Psoas muscle (tissue), 8 donors: ENCODE results near the gene ARID4B. TPM values are rescaled to one million over a fixed set of nuclear protein-coding genes. Genes with fewer than 3 reads are reported as not detected.

Source experiments
- ATAC-seq, 4 donors: fragments of 200-7000 bp; cut with Tn5 transposase; one replicate each; pipeline ENCODE4 v1.9.1; 2020; ENCODE audit warnings: moderate library complexity in 3 of 4, mild to moderate bottlenecking in 2 of 4
- DNase-seq, 2 donors: peaks; one replicate each; pipeline ENCODE4 v3.0.0-alpha.2; 2020
- H3K27ac ChIP-seq: fragments of 200-600 bp; one replicate; pipeline ENCODE4 v1.8.0; 2022
- H3K27me3 ChIP-seq, 3 donors: fragments of 200-600 bp in 1 of 3; one replicate each; pipeline versions ENCODE4 v1.6.1 to v1.8.0; 2013 to 2022; ENCODE audit warnings: low read length in 2 of 3, mild to moderate bottlenecking in 2 of 3, moderate library complexity in 1 of 3; ENCODE audit not compliant: insufficient read depth in 3 of 3
- H3K36me3 ChIP-seq, 2 donors: fragments of 200-600 bp in 1 of 2; one replicate each; pipeline versions ENCODE4 v1.6.1 to v1.8.0; 2013 to 2022; ENCODE audit warnings: low read depth in 1 of 2, mild to moderate bottlenecking in 1 of 2, moderate library complexity in 1 of 2; ENCODE audit not compliant: insufficient read depth in 1 of 2
- H3K4me1 ChIP-seq: fragments of 200-600 bp; one replicate; pipeline ENCODE4 v1.8.0; 2022
- H3K4me3 ChIP-seq: fragments of 200-600 bp; one replicate; pipeline ENCODE4 v1.8.0; 2022; ENCODE audit warnings: mild to moderate bottlenecking
- H3K9me3 ChIP-seq: fragments of 200-600 bp; one replicate; pipeline ENCODE4 v1.8.0; 2022
- WGBS, 3 donors: extraction: QIAGEN DNeasy Blood & Tissue Kit; methylation state at CpG; one replicate each; pipeline versions ENCODE4 v1.1.6 to v1.1.7; 2013; 5-methylcytosine and 5-hydroxymethylcytosine counted together
- intact Hi-C, 2 donors: fragments of 100-400 bp; cut with DNase I; formaldehyde crosslinking; loops; one replicate each; pipeline versions ENCODE4 v1.11.0 to v1.14.2; 2022
- polyA plus RNA-seq, 3 donors: library from polyadenylated mRNA; stranded (reverse); fragments of 200-250 nt; gene quantifications; one replicate each; pipeline ENCODE4 v1.2.3, GENCODE V29; 2013
- total RNA-seq, 4 donors: library from RNA; stranded (reverse); fragmentation: NEBNext Ultra II Directional in 2 of 4; extraction: Animal tissue kit (Norgen Biotek cat#: 25700) in 2 of 4; gene quantifications; one replicate each; pipeline versions ENCODE4 v1.2.1 to v1.2.4, GENCODE V29; 2021 to 2023
- TF ChIP-seq, protein P1 (sequence below): fragments of 200-600 bp; IDR thresholded peaks from one replicate; pipeline ENCODE4 v1.8.0; 2022; ENCODE audit warnings: antibody characterized with exemption
- donor health status: healthy with polysubstance abuse.
- donor health status: DM: no; HTN: no; CAD: no; lungs with moderate emphysema.
- donor health status: Bipolar disorder and iron deficiency.
- donor health status: healthy.
- donor health status: DM: yes; HTN: yes; CAD: no.
- donor health status: DM: no; HTN: no; CAD: no.
- donor health status: DM: no; HTN: no; CAD: no.
- donor health status: DM: yes; HTN: yes; CAD: no.

ARID4B gene
- total and polyA plus RNA-seq, 7 donors = 2.9 to 16.0 (median 13.7) TPM

DNA sequence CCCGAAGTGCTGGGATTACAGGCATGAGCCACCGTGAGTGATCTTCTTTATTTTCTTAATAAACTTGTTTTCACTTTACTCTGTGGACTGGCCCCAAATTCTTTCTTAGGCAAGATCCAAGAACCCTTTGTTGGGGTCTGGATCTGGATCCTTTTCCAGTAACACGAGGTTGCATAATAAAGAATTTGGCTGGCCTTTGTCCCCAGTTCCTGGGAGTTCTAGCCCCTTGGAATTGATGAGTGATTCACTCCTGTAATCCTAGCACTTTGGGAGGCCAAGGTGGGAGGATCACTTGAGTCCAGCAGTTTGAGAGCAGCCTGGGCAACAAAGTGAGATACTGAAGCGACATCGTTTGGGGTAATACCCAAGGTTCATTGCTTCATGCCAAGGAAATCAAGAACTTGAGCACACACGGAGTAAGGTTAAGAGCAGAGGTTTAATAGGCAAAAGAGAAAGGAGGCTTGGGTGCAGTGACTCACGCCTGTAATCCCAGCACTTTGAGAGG is 197.2 kb downstream of the ARID4B start:
- TF ChIP-seq, protein P1, sequence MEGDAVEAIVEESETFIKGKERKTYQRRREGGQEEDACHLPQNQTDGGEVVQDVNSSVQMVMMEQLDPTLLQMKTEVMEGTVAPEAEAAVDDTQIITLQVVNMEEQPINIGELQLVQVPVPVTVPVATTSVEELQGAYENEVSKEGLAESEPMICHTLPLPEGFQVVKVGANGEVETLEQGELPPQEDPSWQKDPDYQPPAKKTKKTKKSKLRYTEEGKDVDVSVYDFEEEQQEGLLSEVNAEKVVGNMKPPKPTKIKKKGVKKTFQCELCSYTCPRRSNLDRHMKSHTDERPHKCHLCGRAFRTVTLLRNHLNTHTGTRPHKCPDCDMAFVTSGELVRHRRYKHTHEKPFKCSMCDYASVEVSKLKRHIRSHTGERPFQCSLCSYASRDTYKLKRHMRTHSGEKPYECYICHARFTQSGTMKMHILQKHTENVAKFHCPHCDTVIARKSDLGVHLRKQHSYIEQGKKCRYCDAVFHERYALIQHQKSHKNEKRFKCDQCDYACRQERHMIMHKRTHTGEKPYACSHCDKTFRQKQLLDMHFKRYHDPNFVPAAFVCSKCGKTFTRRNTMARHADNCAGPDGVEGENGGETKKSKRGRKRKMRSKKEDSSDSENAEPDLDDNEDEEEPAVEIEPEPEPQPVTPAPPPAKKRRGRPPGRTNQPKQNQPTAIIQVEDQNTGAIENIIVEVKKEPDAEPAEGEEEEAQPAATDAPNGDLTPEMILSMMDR = no peak
- ATAC-seq = no peak
- no peak for DNase-seq
- intact Hi-C loops = no loop called here
- peaks cover 0 to 56% of the 10 kb centered on the region in 2 donors for H3K36me3 ChIP-seq
- H3K4me3 ChIP-seq = no peak overlapping the region
- no peak overlapping the region for H3K27ac ChIP-seq
- H3K4me1 ChIP-seq = peaks cover 13% of the 10 kb centered on the region
- WGBS, 3 donors = 84 to 87% (median 85%) methylated on average over 7 of the region's 7 CpGs
- H3K27me3 ChIP-seq = no peaks in the 10 kb centered on the region
- H3K9me3 ChIP-seq = no peaks in the 10 kb centered on the region

DNA sequence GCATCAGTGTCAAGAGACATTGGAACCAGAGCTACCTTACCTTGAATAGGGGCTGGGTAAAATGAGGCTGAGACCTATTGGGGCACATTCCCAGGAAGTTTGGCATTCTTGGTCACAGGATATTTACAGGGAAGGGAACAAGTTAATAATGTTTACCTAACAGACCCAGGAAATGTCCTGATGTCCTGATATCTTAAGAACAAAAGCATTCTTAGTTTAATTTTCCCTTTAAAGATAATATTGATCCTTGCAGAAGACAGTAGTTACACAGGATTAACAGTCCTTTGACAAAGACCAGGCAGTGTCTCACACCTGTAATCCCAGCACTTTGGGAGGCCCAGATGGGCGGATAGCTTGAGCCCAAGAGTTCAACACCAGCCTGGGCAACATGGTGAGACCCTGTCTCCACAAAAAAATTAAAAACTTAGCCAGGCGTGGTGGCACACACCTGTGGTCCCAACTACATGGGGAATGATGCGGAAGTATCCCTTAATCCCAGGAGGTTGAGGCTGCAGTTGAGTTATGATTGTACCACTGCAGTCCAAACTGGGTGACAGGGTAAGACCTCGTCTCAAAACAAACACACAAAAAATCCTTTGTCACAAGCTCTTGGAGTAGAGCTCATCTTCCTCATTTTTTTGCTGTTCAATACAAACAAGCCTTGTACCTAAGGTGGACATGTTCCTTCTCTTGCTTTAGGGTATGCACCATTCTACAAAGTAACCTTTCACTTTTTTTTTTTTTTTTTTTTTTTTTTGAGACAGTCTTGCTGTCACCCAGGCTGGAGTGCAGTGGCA is 198.0 kb downstream of the ARID4B start:
- H3K27ac ChIP-seq = peak overlapping the region; percentile 91
- intact Hi-C loops = loop anchor here in 1 of 2 donors (5.0 kb wide), 1 partner anchor 32 kb away; the partner anchor contains the start of gene RBM34
- WGBS, 3 donors = 90 to 97% (median 91%) methylated on average over 4 of the region's 4 CpGs

DNA sequence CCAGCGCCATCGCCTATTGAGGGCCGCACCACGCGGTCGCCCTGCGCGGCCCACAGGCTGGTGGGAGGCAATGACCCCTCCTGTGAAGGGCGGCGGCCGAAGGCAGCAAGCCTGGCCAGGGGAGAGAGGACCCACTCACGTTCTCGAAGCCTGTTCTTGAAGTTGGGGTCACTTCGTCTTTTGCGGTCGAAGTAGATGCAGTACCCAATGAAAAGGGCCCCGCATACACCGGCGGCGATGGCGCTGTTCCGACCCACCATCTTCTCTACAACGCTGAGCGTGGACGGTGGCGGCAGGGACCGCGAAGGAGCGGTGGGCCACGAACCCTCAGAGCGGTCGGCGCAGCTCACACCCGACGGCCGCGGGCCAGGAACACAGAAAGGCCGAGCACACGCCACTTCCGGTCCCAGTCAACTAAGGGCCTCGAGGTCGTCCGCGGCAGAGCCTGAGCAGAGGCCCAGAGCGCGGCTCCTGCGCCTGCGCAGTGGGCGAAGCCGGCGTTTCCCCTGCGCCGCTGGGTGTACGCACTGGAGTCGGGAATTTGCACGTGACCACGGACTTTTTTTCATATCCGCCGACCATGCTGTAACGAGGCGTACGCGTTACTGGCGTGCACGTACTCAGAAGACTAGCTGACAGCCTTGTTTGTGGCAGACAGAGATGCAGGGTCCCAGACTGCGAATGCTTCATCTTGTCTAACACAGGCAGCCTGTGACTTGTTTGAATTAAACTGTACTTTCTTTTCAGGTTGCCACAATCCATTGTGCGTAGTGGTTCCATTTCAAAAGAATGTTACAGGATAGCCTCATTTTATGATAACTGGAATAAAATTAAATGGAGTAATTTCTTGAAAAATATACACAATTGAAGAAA is 199.3 kb downstream of the ARID4B start, which contains the start of gene TOMM20:
Gene TOMM20 (minus strand): TSS at position 382 of the 873 bp plus-strand sequence. CDS start 122 bp downstream, at position 260.
- 1% methylated on average over 54 to 67 of the region's 67 CpGs for WGBS, 3 donors
- Histone ChIP-seq H3K9me3 (no peaks in the 10 kb centered on the region), H3K4me3 (peak within 1 kb of the TSS; percentile 99), H3K27ac (peak within 1 kb of the TSS; percentile 91), H3K27me3 (no peaks in the 10 kb centered on the region), H3K4me1 (peaks cover 13% of the 10 kb centered on the region), H3K36me3 (peaks cover 0 to 48% of the 10 kb centered on the region in 2 donors)
- ATAC-seq (peak; percentile 97 to 99 (median 98)), DNase-seq (peak; percentile 96 to 98)
- intact Hi-C loops = loop anchor here in 1 of 2 donors (5.0 kb wide), 1 partner anchor 34 kb away; the partner anchor contains the start of gene RBM34
- TF ChIP-seq, protein P1 = no peak

More for the DNA sequence above, 198.0 kb downstream of the ARID4B start:
- TF ChIP-seq, protein P1 = no peak
- Histone ChIP-seq H3K27me3 (no peaks in the 10 kb centered on the region), H3K36me3 (peaks cover 0 to 55% of the 10 kb centered on the region in 2 donors), H3K4me3 (no peak overlapping the region), H3K4me1 (peaks cover 13% of the 10 kb centered on the region), H3K9me3 (no peaks in the 10 kb centered on the region)
- no peak for DNase-seq
- ATAC-seq = no peak

DNA sequence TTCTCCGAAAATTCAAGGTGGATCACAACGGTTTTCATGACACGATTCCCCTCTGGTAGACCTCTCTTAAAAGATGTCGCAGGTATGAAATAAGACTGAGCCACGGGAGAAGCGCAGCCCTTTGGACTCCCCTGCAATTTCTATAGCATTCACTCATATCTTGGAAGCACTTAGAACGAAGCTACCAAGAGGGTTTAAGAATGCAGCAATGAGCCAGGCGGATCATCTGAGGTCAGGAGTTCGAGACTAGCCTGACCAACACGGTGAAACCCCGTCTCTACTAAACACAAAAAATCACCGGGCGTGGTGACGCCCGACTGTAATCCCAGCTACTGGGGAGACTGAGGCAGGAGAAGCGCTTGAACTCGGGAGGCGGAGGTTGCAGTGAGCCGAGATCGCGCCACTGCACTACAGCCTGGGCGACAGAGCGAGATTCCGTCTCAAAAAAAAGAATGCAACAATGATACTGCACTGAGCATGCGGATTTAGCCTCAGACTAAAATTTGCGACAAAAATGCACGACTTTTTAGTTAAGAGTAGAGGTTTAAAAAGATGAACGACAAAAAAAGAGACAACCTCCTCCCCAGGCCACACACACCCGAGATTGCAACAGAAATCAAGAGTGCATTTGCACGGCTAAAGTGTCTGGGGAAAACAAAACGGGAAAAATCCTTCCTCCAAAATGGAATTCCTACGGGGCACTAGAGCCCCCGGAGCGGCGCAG is 200.1 kb downstream of the ARID4B start:
- H3K27ac ChIP-seq = peak overlapping the region; percentile 91
- TF ChIP-seq, protein P1 = no peak
- 2% methylated on average over 35 of the region's 35 CpGs for WGBS, 3 donors
- peaks cover 0 to 40% of the 10 kb centered on the region in 2 donors for H3K36me3 ChIP-seq
- H3K27me3 ChIP-seq = no peaks in the 10 kb centered on the region
- DNase-seq (no peak), ATAC-seq (peak in 1 of 4 donors; percentile 18)
- intact Hi-C loops = loop anchor here in 1 of 2 donors (5.0 kb wide), 1 partner anchor 34 kb away; the partner anchor contains the start of gene RBM34
- peak overlapping the region; percentile 99 for H3K4me3 ChIP-seq
- H3K9me3 ChIP-seq = no peaks in the 10 kb centered on the region
- peaks cover 13% of the 10 kb centered on the region for H3K4me1 ChIP-seq
